ENCODE measurements around the gene PC. TPM values are rescaled to one million over a fixed set of nuclear protein-coding genes. Genes with fewer than 3 reads are reported as not detected.

The PC gene
- polyA plus RNA-seq, 2 of the 4 experiments (the other 2 are of a cell fraction): 14.2 to 45.9 TPM

GRCh38 chr11:66864924-66865697, 93.1 kb downstream of the PC start:
- ATAC-seq (peak; percentile 2 to 26; a peak in 3 of 6 replicates), DNase-seq (ENCODE audit: low read depth in 1 of 2, low spot score in 1 of 2) (no peak), FAIRE-seq (no peak)
- Histone ChIP-seq H3K9me3 (no peaks in the 10 kb centered on the region), H3K4me2 (no peak overlapping the region), H3K4me3 (no peak overlapping the region), H3K27ac (peak overlapping the region in 1 of 2 experiments; percentile 39; a peak in 1 of 6 replicates), H3K4me1 (peaks cover 6% of the 10 kb centered on the region)
- POLR2A ChIA-PET: no interaction called here
- 87% methylated on average over 23 of the region's 23 CpGs for WGBS (ENCODE audit: missing lambda C conversion rate)
- CTCF ChIA-PET: interaction anchor here (0.9 to 11.6 kb wide), 5 partner anchors 9 to 170 kb away, joined by 4 to 135 read pairs (median 5); partner anchors contain the start of gene C11orf86
- TF ChIP-seq HOXB13 (CRISPR knock-in tag; IDR thresholded peaks at IDR 0.05; ENCODE audit: low read depth): no peak
- no peak for TF ChIP-seq CHD2 (IDR thresholded peaks at IDR 0.05; ENCODE audit: low read length, partially characterized antibody)
- no peak for TF ChIP-seq HEYL (CRISPR knock-in tag; IDR thresholded peaks at IDR 0.05)
- no peak for TF ChIP-seq POLR2AphosphoS2 (conservative IDR thresholded peaks at IDR 0.05; ENCODE audit: low read length)
- no peak for TF ChIP-seq RCOR1 (IDR thresholded peaks at IDR 0.05; ENCODE audit: low read depth, low read length)
- no peak for TF ChIP-seq KDM5A (IDR thresholded peaks at IDR 0.05)
- TF ChIP-seq MAX (IDR thresholded peaks at IDR 0.05): no peak

GRCh38 chr11:66864172-66864901, 93.8 kb downstream of the PC start:
- Histone ChIP-seq H3K4me1 (peaks cover 12% of the 10 kb centered on the region), H3K27ac (peak overlapping the region in 1 of 2 experiments; percentile 39; a peak in 1 of 6 replicates), H3K4me2 (no peak overlapping the region), H3K9me3 (no peaks in the 10 kb centered on the region), H3K4me3 (no peak overlapping the region)
- ChIA-PET POLR2A (no interaction called here), CTCF (interaction anchor here (0.9 to 11.6 kb wide), 5 partner anchors 8 to 169 kb away, joined by 4 to 135 read pairs (median 5); partner anchors contain the start of gene C11orf86)
- no peak for DNase-seq (ENCODE audit: low read depth in 1 of 2, low spot score in 1 of 2)
- FAIRE-seq: no peak
- WGBS (ENCODE audit: missing lambda C conversion rate): 85% methylated on average over 35 of the region's 35 CpGs
- no peak for TF ChIP-seq CHD2 (IDR thresholded peaks at IDR 0.05; ENCODE audit: low read length, partially characterized antibody)
- TF ChIP-seq MAZ (IDR thresholded peaks at IDR 0.05; ENCODE audit: borderline replicate concordance, low read depth, low read length): no peak
- no peak for TF ChIP-seq CBX2 (IDR thresholded peaks at IDR 0.05; ENCODE audit: borderline replicate concordance, low read depth)
- ATAC-seq: no peak

GRCh38 chr11:66863428-66864125, 94.6 kb downstream of the PC start:
- no peak overlapping the region for H3K4me2 ChIP-seq
- no peak for FAIRE-seq
- TF ChIP-seq CEBPB (IDR thresholded peaks at IDR 0.05) (no peak), FOSL2 (IDR thresholded peaks at IDR 0.05) (no peak), FOSL2 (CRISPR knock-in tag; IDR thresholded peaks at IDR 0.05) (no peak), ESRRA (IDR thresholded peaks at IDR 0.05; ENCODE audit: borderline replicate concordance, low read length) (no peak), CHD2 (IDR thresholded peaks at IDR 0.05; ENCODE audit: low read length, partially characterized antibody) (no peak)
- no peak for DNase-seq (ENCODE audit: low read depth in 1 of 2, low spot score in 1 of 2)
- H3K4me1 ChIP-seq: peaks cover 14% of the 10 kb centered on the region
- ChIA-PET POLR2A (no interaction called here), CTCF (interaction anchor here (0.5 to 11.6 kb wide), 5 partner anchors 19 to 183 kb away, joined by 3 to 135 read pairs (median 4); partner anchors contain the start of gene C11orf86)
- no peak for ATAC-seq
- no peaks in the 10 kb centered on the region for H3K9me3 ChIP-seq
- H3K4me3 ChIP-seq: no peak overlapping the region
- no peak overlapping the region for H3K27ac ChIP-seq
- 92% methylated on average over 31 of the region's 31 CpGs for WGBS (ENCODE audit: missing lambda C conversion rate)

- Histone ChIP-seq H3K9me3 (no peaks in the 10 kb centered on the region), H3K4me2 (no peak overlapping the region), H3K4me3 (no peak overlapping the region), H3K4me1 (peaks cover 22% of the 10 kb centered on the region), H3K27ac (no peak overlapping the region)
- ChIA-PET POLR2A (no interaction called here), CTCF (interaction anchor here (1.0 to 2.5 kb wide), 3 partner anchors 18 to 167 kb away, joined by 3 to 8 read pairs (median 4); no protein-coding TSS in a partner anchor)
- FAIRE-seq: no peak
- no peak for TF ChIP-seq HES2 (IDR thresholded peaks at IDR 0.05)
- no peak for TF ChIP-seq ZSCAN20 (CRISPR knock-in tag; IDR thresholded peaks at IDR 0.05)
- DNase-seq (ENCODE audit: low read depth in 1 of 2, low spot score in 1 of 2): no peak
- 94% methylated on average over 5 of the region's 11 CpGs for WGBS (ENCODE audit: missing lambda C conversion rate)
- ATAC-seq: no peak
These were observed 95.6 kb downstream of the PC start for GRCh38 chr11:66862559-66863037.
